Measurements from ENCODE around the gene MYO18B. TPM values are rescaled to one million over a fixed set of nuclear protein-coding genes. Genes with fewer than 3 reads are reported as not detected.

MYO18B gene
- total RNA-seq, 2 experiments from 2014 or later: 0.53 to 0.58 TPM

DNA sequence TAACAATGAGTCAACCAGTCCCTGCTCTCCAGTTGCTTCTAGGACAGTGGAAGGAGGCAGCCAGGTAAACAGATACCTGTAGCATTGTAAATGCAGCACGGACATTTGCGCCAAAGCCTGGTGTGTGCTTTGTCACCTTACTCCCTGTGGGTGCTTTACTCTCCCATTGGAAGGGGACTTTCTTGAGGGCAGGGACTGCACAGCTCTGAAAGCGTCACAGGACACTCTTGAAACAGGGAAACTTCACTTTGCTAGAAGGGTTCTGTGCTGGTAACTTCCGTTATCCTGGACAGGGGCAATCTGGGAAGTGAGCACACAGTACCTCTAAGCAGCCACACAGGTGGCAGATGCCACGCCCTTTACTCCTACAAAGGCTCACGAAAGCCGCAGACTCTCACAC lies 99.8 kb downstream of the MYO18B start:
- H3K4me1 Mint-ChIP-seq: peaks cover 2% of the 10 kb centered on the region
- intact Hi-C loops (cut with DNase I, micrococcal nuclease): no loop called here
- ATAC-seq: no peak
- DNase-seq: no peak
- ChIA-PET POLR2A (no interaction called here), CTCF (no interaction called here)
- no peak overlapping the region for H3K27ac Mint-ChIP-seq
- H3K4me3 Mint-ChIP-seq: no peak overlapping the region
- no peaks in the 10 kb centered on the region for H3K36me3 Mint-ChIP-seq (ENCODE audit: low read depth)
- H3K27me3 Mint-ChIP-seq: no peaks in the 10 kb centered on the region
- H3K9me3 Mint-ChIP-seq (ENCODE audit: low read depth): no peaks in the 10 kb centered on the region

DNA sequence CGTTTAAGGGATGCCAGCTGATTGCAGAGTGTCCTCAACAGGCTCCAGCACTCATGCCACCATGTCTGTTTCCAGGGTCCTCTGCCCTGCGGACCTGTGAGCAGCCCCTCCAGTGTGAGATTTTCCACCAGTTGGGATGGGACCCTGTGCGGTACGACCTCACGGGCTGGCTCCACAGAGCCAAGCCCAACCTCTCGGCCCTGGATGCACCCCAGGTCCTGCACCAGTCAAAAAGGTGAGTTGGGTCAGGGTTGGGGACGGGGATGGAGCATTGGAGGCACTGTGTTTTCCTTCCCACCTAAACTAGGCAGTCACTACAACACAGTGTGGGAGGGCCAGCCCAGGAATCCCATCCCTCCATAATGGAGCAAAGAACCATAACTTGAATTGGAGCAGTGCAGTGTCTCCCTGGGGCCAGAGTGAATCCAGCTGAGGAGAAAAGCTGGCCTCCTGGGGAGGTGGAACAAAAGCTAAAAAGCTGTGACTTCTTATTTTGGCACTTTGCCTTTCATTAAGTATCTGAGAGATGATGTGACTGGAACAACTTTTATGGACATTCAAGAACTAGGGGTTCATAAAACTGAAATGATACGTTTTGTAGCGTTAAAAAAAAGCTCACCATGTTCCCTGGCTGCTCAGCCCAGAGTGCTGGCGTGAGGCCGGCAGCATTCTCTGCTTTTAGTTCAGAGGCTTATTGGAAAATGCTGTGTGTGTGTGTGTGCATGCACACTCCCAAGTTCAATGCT lies 101.8 kb downstream of the MYO18B start:
- intact Hi-C loops (cut with DNase I, micrococcal nuclease): no loop called here
- no peaks in the 10 kb centered on the region for H3K27me3 Mint-ChIP-seq
- H3K36me3 Mint-ChIP-seq (ENCODE audit: low read depth): no peaks in the 10 kb centered on the region
- H3K9me3 Mint-ChIP-seq (ENCODE audit: low read depth): no peaks in the 10 kb centered on the region
- H3K27ac Mint-ChIP-seq: no peak overlapping the region
- H3K4me1 Mint-ChIP-seq: peaks cover 2% of the 10 kb centered on the region
- DNase-seq (no peak), ATAC-seq (no peak)
- ChIA-PET CTCF (no interaction called here), POLR2A (no interaction called here)
- H3K4me3 Mint-ChIP-seq: no peak overlapping the region

DNA sequence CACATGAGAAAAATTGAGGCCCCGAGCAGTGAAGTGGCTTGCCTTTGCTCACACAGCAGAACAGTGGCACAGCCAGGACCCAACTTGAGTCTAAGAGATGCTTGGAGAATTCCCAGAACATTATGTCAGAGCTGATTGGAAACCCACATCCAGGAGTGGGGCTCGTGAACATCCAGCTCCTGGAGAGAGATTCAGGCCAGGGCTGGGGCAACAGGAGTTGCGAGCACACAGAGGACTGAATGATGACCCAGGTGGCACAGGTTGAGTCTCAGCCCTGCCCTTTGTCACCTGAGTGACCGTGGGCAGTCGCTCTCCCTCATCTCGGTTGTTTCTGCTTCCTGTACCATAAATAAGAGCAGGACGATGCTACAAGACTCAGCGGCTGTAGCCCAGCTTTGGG lies 102.6 kb downstream of the MYO18B start:
- intact Hi-C loops (cut with DNase I, micrococcal nuclease): no loop called here
- no peak overlapping the region for H3K4me3 Mint-ChIP-seq
- ChIA-PET CTCF (no interaction called here), POLR2A (no interaction called here)
- H3K9me3 Mint-ChIP-seq (ENCODE audit: low read depth): no peaks in the 10 kb centered on the region
- no peaks in the 10 kb centered on the region for H3K27me3 Mint-ChIP-seq
- H3K27ac Mint-ChIP-seq: no peak overlapping the region
- H3K4me1 Mint-ChIP-seq: peaks cover 2% of the 10 kb centered on the region
- ATAC-seq (no peak), DNase-seq (no peak)
- no peaks in the 10 kb centered on the region for H3K36me3 Mint-ChIP-seq (ENCODE audit: low read depth)

DNA sequence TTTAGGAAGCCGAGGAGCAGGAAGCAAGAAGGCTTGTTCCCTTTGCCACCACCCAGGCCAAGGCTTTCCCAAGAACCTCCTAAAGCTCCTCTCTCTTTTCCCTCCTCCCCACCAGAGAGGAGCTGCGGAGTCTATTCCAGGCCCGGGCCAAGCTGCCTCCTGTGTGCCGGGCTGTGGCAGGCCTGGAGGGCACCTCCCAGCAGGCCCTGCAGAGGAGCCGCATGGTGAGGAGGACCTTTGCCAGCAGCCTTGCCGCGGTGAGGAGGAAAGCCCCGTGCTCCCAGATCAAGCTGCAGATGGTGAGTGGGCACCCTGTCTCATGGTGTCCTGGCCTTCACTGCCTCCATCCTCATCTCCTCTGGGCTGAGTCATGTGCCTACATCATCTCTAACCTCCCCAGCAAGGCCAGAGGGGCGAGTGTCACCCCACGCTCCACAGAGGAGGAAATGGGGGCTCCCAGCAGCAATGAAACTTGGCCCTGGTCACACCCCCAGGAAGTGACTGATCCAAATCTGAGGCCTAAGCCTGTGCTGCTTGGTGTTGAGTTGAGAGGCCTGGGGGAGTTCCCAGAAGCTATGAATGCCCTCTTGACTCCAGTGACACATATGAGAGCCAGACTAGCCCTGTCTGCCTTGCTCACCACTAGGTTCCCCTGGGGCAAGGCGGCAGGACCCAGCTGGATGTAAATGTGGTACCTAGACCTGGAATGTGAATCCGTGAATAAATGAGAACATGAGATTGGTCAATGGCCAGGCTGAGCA lies 104.2 kb downstream of the MYO18B start:
- ATAC-seq: peak; percentile 92
- DNase-seq: peak; percentile 34
- Mint-ChIP-seq H3K4me1 (peaks cover 2% of the 10 kb centered on the region), H3K27ac (no peak overlapping the region), H3K4me3 (no peak overlapping the region), H3K36me3 (ENCODE audit: low read depth) (no peaks in the 10 kb centered on the region), H3K9me3 (ENCODE audit: low read depth) (no peaks in the 10 kb centered on the region), H3K27me3 (no peaks in the 10 kb centered on the region)
- ChIA-PET CTCF (interaction anchor here (1.2 kb wide), 1 partner anchor 486 kb away, joined by 3 read pairs; no protein-coding TSS in a partner anchor), POLR2A (interaction anchor here (0.5 kb wide), 1 partner anchor 43 kb away, joined by 5 read pairs; no protein-coding TSS in a partner anchor)
- intact Hi-C loops (cut with DNase I, micrococcal nuclease): no loop called here

DNA sequence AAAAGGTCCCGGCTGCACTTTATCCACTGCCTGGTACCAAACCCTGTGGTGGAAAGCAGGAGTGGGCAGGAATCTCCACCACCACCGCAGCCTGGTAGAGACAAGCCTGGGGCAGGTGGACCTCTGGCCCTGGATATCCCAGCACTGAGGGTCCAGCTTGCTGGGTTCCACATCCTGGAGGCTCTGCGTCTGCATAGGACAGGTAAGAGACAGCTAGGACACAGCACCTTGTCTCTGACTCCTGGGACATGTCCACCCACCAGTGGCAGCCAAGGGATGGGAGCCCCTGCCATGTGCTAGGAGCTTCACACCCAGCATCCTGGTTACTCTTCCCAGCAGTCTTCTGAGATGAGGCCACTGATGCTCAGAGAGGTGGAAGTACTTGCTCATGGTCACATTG lies 105.5 kb downstream of the MYO18B start:
- Mint-ChIP-seq H3K4me1 (peaks cover 2% of the 10 kb centered on the region), H3K36me3 (ENCODE audit: low read depth) (no peaks in the 10 kb centered on the region), H3K9me3 (ENCODE audit: low read depth) (no peaks in the 10 kb centered on the region), H3K27ac (no peak overlapping the region), H3K27me3 (peaks cover 6% of the 10 kb centered on the region), H3K4me3 (no peak overlapping the region)
- ATAC-seq (no peak), DNase-seq (no peak)
- ChIA-PET CTCF (no interaction called here), POLR2A (no interaction called here)
- intact Hi-C loops (cut with DNase I, micrococcal nuclease): no loop called here

DNA sequence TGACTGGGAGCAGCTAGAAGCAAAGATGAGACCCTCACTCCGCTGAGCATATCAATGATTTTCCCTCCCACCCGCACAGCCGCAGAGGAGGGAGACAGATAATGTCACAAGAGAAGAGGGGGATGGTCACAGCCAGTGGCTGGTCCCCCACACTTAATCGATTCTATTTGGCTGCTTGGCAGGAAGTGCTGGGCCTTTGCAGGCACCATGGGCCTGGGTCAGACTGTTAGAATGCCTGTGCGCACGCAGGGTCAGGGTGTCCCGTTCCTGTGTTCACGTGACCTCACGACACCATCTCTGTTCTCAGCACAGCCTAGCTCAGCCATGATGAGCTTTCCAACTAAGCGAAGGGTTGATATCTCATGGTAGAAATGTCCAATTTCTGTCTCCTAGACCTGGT lies 107.0 kb downstream of the MYO18B start:
- no peak for ATAC-seq
- no peak overlapping the region for H3K27ac Mint-ChIP-seq
- POLR2A ChIA-PET: no interaction called here
- H3K9me3 Mint-ChIP-seq (ENCODE audit: low read depth): no peaks in the 10 kb centered on the region
- DNase-seq: no peak
- peaks cover 6% of the 10 kb centered on the region for H3K27me3 Mint-ChIP-seq
- H3K4me3 Mint-ChIP-seq: no peak overlapping the region
- H3K4me1 Mint-ChIP-seq: peaks cover 2% of the 10 kb centered on the region
- H3K36me3 Mint-ChIP-seq (ENCODE audit: low read depth): no peaks in the 10 kb centered on the region
- intact Hi-C loops (cut with DNase I, micrococcal nuclease): no loop called here
- CTCF ChIA-PET: no interaction called here

DNA sequence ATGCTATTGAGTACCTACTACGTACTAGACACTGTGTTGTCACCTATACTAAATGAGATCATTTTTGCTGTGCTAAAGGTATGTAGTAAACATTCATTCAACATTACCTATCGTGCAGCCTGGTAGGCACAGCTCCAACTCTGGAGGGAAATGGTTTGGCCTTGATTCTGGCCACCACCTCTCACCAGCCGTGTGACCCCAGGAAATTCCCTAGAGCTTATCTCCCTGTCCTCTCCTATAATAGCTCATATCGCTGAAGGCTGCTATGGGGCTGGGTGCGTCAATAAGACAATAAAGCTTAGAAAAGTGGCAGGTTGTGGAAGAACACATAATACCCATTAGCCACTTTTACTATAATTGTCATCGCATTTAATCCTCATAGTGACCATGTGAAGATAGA lies 107.5 kb downstream of the MYO18B start:
- CTCF ChIA-PET: no interaction called here
- no peak overlapping the region for H3K27ac Mint-ChIP-seq
- POLR2A ChIA-PET: no interaction called here
- no peaks in the 10 kb centered on the region for H3K9me3 Mint-ChIP-seq (ENCODE audit: low read depth)
- peaks cover 2% of the 10 kb centered on the region for H3K4me1 Mint-ChIP-seq
- no peaks in the 10 kb centered on the region for H3K36me3 Mint-ChIP-seq (ENCODE audit: low read depth)
- H3K27me3 Mint-ChIP-seq: peaks cover 6% of the 10 kb centered on the region
- H3K4me3 Mint-ChIP-seq: no peak overlapping the region
- DNase-seq (no peak), ATAC-seq (no peak)
- intact Hi-C loops (cut with DNase I, micrococcal nuclease): no loop called here

DNA sequence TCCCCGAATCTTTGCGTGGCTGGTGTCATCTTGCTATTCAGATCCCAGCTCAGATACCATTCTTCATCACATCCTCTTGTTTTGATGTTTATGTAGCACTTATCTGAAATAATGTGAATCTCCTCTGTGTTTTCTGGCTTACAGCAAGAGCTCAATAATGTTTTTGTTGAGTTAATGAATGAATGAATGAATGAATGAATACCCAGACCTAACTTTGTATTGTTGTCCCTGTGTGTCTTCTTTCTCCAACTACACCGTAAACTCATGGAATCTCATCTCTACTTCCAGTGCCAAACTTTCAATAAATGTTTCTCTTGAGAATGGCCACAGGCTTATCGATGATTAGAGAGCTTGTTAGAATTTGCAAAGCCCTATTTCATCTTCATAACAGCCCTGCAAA lies 110.2 kb downstream of the MYO18B start:
- H3K9me3 Mint-ChIP-seq (ENCODE audit: low read depth): no peaks in the 10 kb centered on the region
- H3K36me3 Mint-ChIP-seq (ENCODE audit: low read depth): no peaks in the 10 kb centered on the region
- ATAC-seq: no peak
- ChIA-PET CTCF (no interaction called here), POLR2A (no interaction called here)
- no peak overlapping the region for H3K4me3 Mint-ChIP-seq
- intact Hi-C loops (cut with DNase I, micrococcal nuclease): no loop called here
- H3K4me1 Mint-ChIP-seq: no peaks in the 10 kb centered on the region
- H3K27ac Mint-ChIP-seq: no peak overlapping the region
- DNase-seq: no peak
- peaks cover 6% of the 10 kb centered on the region for H3K27me3 Mint-ChIP-seq

DNA sequence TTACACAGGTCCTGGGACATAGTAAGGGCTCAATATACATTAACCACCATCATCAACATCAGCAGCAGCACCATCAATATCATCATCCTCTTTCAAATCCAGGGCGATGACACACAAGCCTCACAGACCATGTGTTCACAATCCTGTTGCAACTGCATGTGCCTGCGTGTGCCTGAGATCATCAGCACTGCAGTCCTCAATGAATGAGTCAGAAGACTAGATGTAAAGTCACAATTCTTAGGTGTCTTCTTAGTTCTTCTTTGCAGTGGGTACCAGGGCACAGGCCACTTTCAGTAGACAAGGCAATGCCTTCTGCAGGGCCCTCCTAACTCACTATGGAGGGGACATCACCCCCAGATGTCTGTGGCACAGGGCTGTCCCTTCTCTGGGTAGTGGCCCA lies 111.1 kb downstream of the MYO18B start:
- CTCF ChIA-PET: no interaction called here
- ATAC-seq: peak; percentile 58
- Mint-ChIP-seq H3K27ac (no peak overlapping the region), H3K36me3 (ENCODE audit: low read depth) (no peaks in the 10 kb centered on the region), H3K9me3 (ENCODE audit: low read depth) (no peaks in the 10 kb centered on the region), H3K27me3 (peaks cover 6% of the 10 kb centered on the region), H3K4me3 (no peak overlapping the region), H3K4me1 (no peaks in the 10 kb centered on the region)
- intact Hi-C loops (cut with DNase I, micrococcal nuclease): no loop called here
- POLR2A ChIA-PET: no interaction called here
- DNase-seq: peak; percentile 17

DNA sequence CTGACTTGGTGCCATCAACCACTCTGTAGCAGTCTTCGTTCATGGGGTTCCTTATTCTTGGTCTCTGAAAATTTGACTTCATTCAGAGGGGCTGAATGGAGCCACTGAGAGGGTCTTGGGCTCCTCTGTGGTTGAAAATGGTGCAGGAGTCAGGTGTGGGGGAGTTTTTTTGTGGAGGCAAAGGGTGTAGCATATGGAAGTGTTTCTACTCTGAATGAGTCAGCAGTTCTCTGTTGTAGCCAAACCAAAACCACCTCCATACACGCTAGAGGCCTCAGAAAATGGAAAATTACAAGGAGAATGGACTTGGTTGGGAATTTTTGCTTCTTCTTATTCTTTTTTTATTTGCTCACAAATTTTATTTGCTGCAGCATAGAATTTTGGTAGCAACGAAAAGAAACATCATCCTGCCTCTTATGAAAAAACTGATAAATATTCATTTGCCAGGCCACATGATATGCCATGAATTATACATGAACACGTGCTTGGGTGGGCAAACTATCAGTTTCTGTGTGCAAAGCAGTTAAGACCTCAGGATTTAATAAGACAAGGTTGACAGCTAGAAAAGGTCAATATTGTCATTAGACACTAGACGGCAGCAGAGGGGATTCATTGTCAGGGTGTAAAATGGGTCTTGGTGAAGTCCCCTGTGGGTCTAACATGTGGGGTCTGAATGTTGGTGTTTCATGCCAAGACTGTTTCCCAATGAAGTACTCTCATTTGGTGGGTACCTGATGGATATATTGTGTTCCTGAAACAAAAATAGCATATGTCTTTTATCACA lies 111.7 kb downstream of the MYO18B start:
- H3K36me3 Mint-ChIP-seq (ENCODE audit: low read depth): no peaks in the 10 kb centered on the region
- no peak for ATAC-seq
- no peaks in the 10 kb centered on the region for H3K9me3 Mint-ChIP-seq (ENCODE audit: low read depth)
- ChIA-PET POLR2A (no interaction called here), CTCF (no interaction called here)
- intact Hi-C loops (cut with DNase I, micrococcal nuclease): no loop called here
- no peak for DNase-seq
- H3K4me1 Mint-ChIP-seq: no peaks in the 10 kb centered on the region
- H3K4me3 Mint-ChIP-seq: no peak overlapping the region
- peaks cover 6% of the 10 kb centered on the region for H3K27me3 Mint-ChIP-seq
- H3K27ac Mint-ChIP-seq: no peak overlapping the region

DNA sequence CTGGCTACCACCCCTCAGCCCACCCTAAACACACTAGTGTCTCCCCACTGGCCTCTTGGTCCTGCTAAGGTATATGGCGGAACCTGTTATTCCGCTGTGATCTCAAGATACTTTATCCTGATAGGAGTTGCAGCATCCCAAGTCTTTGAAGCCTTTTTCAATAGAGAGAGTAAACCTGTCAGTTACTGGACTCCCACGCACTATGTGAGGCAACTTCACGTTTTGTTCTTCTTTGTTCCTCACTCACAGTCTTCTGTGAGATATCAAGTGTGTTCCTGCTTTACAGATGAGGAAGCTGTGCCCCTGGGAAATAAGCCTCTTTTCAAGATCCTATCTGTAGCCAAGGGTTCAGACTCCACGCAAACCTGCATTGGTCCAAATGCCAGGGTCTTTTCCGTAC lies 127.8 kb downstream of the MYO18B start:
- ChIA-PET CTCF (no interaction called here), POLR2A (no interaction called here)
- H3K27ac Mint-ChIP-seq: no peak overlapping the region
- no peaks in the 10 kb centered on the region for H3K4me1 Mint-ChIP-seq
- H3K4me3 Mint-ChIP-seq: no peak overlapping the region
- H3K9me3 Mint-ChIP-seq (ENCODE audit: low read depth): no peaks in the 10 kb centered on the region
- ATAC-seq (no peak), DNase-seq (no peak)
- H3K36me3 Mint-ChIP-seq (ENCODE audit: low read depth): no peaks in the 10 kb centered on the region
- peaks cover 3% of the 10 kb centered on the region for H3K27me3 Mint-ChIP-seq
- intact Hi-C loops (cut with DNase I, micrococcal nuclease): no loop called here

DNA sequence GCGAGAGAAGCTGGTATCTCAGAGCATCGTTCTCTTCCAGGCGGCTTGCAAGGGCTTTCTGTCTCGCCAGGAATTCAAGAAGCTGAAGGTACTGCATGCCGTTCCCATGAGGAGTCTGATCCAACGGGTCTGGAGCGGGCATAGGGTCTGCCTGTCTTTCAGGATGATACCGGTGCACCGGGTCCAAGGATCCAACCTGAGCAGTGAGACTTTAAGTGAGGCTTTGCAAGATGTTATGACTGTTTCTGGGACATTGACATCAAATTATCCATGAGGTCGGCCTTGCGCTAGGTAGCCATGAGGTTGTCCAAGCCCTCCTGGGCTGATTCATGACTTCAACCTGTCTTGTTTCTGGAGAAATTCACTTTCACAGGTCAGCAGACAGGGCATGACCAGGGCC lies 132.3 kb downstream of the MYO18B start:
- DNase-seq: no peak
- Mint-ChIP-seq H3K36me3 (ENCODE audit: low read depth) (no peaks in the 10 kb centered on the region), H3K27ac (no peak overlapping the region), H3K27me3 (peaks cover 9% of the 10 kb centered on the region), H3K4me3 (no peak overlapping the region), H3K4me1 (no peaks in the 10 kb centered on the region), H3K9me3 (ENCODE audit: low read depth) (no peaks in the 10 kb centered on the region)
- ChIA-PET POLR2A (no interaction called here), CTCF (no interaction called here)
- intact Hi-C loops (cut with DNase I, micrococcal nuclease): no loop called here
- ATAC-seq: no peak
